Cortex of kidney (tissue), 1 donor: ENCODE data around the gene CAP1.

Source experiments
- DNase-seq: peaks from one replicate; lab custom pipeline; 2025; lab: John Stamatoyannopoulos, UW

The CAP1 gene

GRCh38 chr1:40096977-40097782 is 56.7 kb downstream of the CAP1 start, which contains the start of gene PPT1:
Gene PPT1 (minus strand): TSS chr1:40097252. CDS start chr1:40097238, 14 bp downstream.
- DNase-seq, result no peak

GRCh38 chr1:40102038-40102437 is 61.5 kb downstream of the CAP1 start:
- DNase-seq, result no peak

- no peak for DNase-seq
These were observed 62.4 kb downstream of the CAP1 start for GRCh38 chr1:40102896-40103295.

- DNase-seq, result no peak
These were observed 64.5 kb downstream of the CAP1 start for GRCh38 chr1:40105028-40105427.

- DNase-seq, result no peak
These were observed 66.9 kb downstream of the CAP1 start for GRCh38 chr1:40107290-40107959.

- no peak for DNase-seq
These were observed 69.9 kb downstream of the CAP1 start for GRCh38 chr1:40110389-40110788.

- no peak for DNase-seq
These were observed 73.9 kb downstream of the CAP1 start for GRCh38 chr1:40114400-40114799.

- no peak for DNase-seq
These were observed 79.6 kb downstream of the CAP1 start for GRCh38 chr1:40120128-40120527.
